ENCODE results near the gene SPDYE2.
"Not testable (repeated sequence)": the region's sequence is repeated elsewhere in the genome, so short reads cannot be mapped to it uniquely, and the experiment has no call there.

- not testable (repeated sequence) for TF ChIP-seq CTCF (IDR thresholded peaks at IDR 0.05; ENCODE audit: borderline replicate concordance, extremely low read depth, low read length, poor library complexity, severe bottlenecking); EZH2 (IDR thresholded peaks at IDR 0.05; ENCODE audit: borderline replicate concordance, low read depth, low read length, severe bottlenecking)
Observed at GRCh38 chr7:102517550-102518147, 33.4 kb upstream of the SPDYE2 start, which contains the start of gene RASA4B.

All from DND-41 (cell line).